IMR-90 (cell line): ENCODE measurements around the gene TEX47. TPM values are rescaled to one million over a fixed set of nuclear protein-coding genes. Genes with fewer than 3 reads are reported as not detected.

Experiments
- ATAC-seq: fragments of 200-7000 bp; cut with Tn5 transposase; 2 replicates; pipeline ENCODE4 v1.9.1; 2020; ENCODE audit warnings: low read depth, mild to moderate bottlenecking, moderate library complexity
- BruUV-seq: library from RNA; stranded (reverse); fragments of 400-500 nt; replicated peaks from 2 replicates; lab custom pipeline; 2021; lab: Mats Ljungman, UMichigan
- CTCF ChIA-PET: fragments of 300-600 bp; formaldehyde crosslinking; extraction: SDS; loops from one replicate; lab custom pipeline; 2021; ENCODE audit warnings: antibody characterized with exemption; lab: Yijun Ruan, JAX
- POLR2A ChIA-PET: fragments of 300-600 bp; sonication (Branson Sonifier 250); formaldehyde crosslinking; loops from one replicate; lab custom pipeline; 2022; ENCODE audit warnings: antibody characterized with exemption; ENCODE audit not compliant: unreplicated experiment; lab: Charles Lee
- DNase-seq: peaks from one replicate; pipeline ENCODE4 v3.0.0; 2013
- H2AFZ ChIP-seq: replicated peaks from 2 replicates; pipeline ENCODE3; 2013; ENCODE audit warnings: low read length, mild to moderate bottlenecking; ENCODE audit not compliant: poor library complexity
- H2AK5ac ChIP-seq: 2 replicates; pipeline ENCODE4 v1.6.1; 2013; ENCODE audit warnings: low read depth, low read length, inconsistent platforms
- H2AK9ac ChIP-seq: replicated peaks from 2 replicates; pipeline ENCODE3; 2013; ENCODE audit warnings: mild to moderate bottlenecking, low read depth, low read length, moderate library complexity; ENCODE audit not compliant: poor library complexity
- H2BK120ac ChIP-seq: 2 replicates; pipeline ENCODE4 v1.6.1; 2013; ENCODE audit warnings: low read depth, low read length, inconsistent platforms
- H2BK15ac ChIP-seq: 3 replicates; pipeline ENCODE4 v1.6.1; 2013; ENCODE audit warnings: low read depth, low read length, inconsistent platforms
- H2BK20ac ChIP-seq: 2 replicates; pipeline ENCODE4 v1.6.1; 2013; ENCODE audit warnings: low read depth, mild to moderate bottlenecking, inconsistent platforms, low read length, moderate library complexity
- H2BK5ac ChIP-seq: 2 replicates; pipeline ENCODE4 v1.6.1; 2013; ENCODE audit warnings: mild to moderate bottlenecking, low read depth, low read length, inconsistent platforms; ENCODE audit not compliant: poor library complexity, severe bottlenecking
- H3K14ac ChIP-seq: replicated peaks from 2 replicates; pipeline ENCODE4 v1.6.1; 2013; ENCODE audit warnings: low read depth, low read length, inconsistent platforms
- H3K18ac ChIP-seq: 2 replicates; pipeline ENCODE4 v1.6.1; 2013; ENCODE audit warnings: low read depth, low read length, control low read depth
- H3K23ac ChIP-seq: 2 replicates; pipeline ENCODE4 v1.6.1; 2013; ENCODE audit warnings: low read depth, low read length, inconsistent platforms
- H3K27ac ChIP-seq: 2 replicates; pipeline ENCODE4 v1.5.1; 2013; ENCODE audit warnings: mild to moderate bottlenecking, control low read depth, low read length; ENCODE audit not compliant: insufficient read depth
- H3K27me3 ChIP-seq: 2 replicates; pipeline ENCODE4 v1.6.1; 2013; ENCODE audit warnings: low read length; ENCODE audit not compliant: control insufficient read depth, insufficient read depth
- H3K36me3 ChIP-seq: 2 replicates; pipeline ENCODE4 v1.6.1; 2013; ENCODE audit warnings: low read length, mixed read lengths; ENCODE audit not compliant: control insufficient read depth, insufficient read depth
- H3K4ac ChIP-seq: 2 replicates; pipeline ENCODE4 v1.6.1; 2013; ENCODE audit warnings: low read depth, low read length, inconsistent platforms
- H3K4me1 ChIP-seq: 2 replicates; pipeline ENCODE4 v1.6.1; 2013; ENCODE audit warnings: low read length, mixed read lengths; ENCODE audit not compliant: control insufficient read depth, insufficient read depth
- H3K4me2 ChIP-seq: 2 replicates; pipeline ENCODE4 v1.6.1; 2013; ENCODE audit warnings: low read depth, mild to moderate bottlenecking, control low read depth, low read length, moderate library complexity
- H3K4me3 ChIP-seq: 2 replicates; pipeline ENCODE4 v1.5.1; 2013; ENCODE audit warnings: low read depth, mild to moderate bottlenecking, control low read depth, low read length, moderate library complexity; ENCODE audit not compliant: insufficient read depth
- H3K56ac ChIP-seq: 2 replicates; pipeline ENCODE4 v1.6.1; 2013; ENCODE audit warnings: low read length, inconsistent platforms; ENCODE audit not compliant: insufficient read depth; ENCODE audit errors: extremely low read depth
- H3K79me1 ChIP-seq, 2 experiments: 2 replicates each; pipeline ENCODE4 v1.6.1; 2013; ENCODE audit warnings: low read length in 2 of 2, inconsistent platforms in 1 of 2, low read depth in 1 of 2
- H3K9ac ChIP-seq: 2 replicates; pipeline ENCODE4 v1.6.1; 2013; ENCODE audit warnings: low read depth, low read length, control low read depth
- H3K9me1 ChIP-seq: 2 replicates; pipeline ENCODE4 v1.6.1; 2013; ENCODE audit warnings: low read length, inconsistent platforms; ENCODE audit not compliant: insufficient read depth
- H3K9me3 ChIP-seq: 2 replicates; pipeline ENCODE4 v1.6.1; 2013; ENCODE audit warnings: low read length; ENCODE audit not compliant: control insufficient read depth, insufficient read depth
- H4K20me1 ChIP-seq: 2 replicates; pipeline ENCODE4 v1.6.1; 2013; ENCODE audit warnings: low read length, inconsistent platforms; ENCODE audit not compliant: insufficient read depth
- H4K5ac ChIP-seq: 2 replicates; pipeline ENCODE4 v1.6.1; 2013; ENCODE audit warnings: mild to moderate bottlenecking, low read depth, low read length, control low read depth
- H4K8ac ChIP-seq, 2 experiments: 2 replicates each; pipeline ENCODE4 v1.6.1; 2013; ENCODE audit warnings: low read depth in 2 of 2, low read length in 2 of 2, control low read depth in 1 of 2, inconsistent platforms in 1 of 2
- H4K91ac ChIP-seq: 2 replicates; pipeline ENCODE4 v1.6.1; 2013; ENCODE audit warnings: low read depth, low read length, inconsistent platforms; ENCODE audit not compliant: insufficient read depth
- BHLHE40 ChIP-seq: fragments of 150-350 bp; IDR thresholded peaks from 2 replicates; pipeline ENCODE4 v1.6.1; 2016; ENCODE audit warnings: mild to moderate bottlenecking, low read depth, low read length
- CEBPB ChIP-seq: IDR thresholded peaks from 2 replicates; pipeline ENCODE4 v1.6.1; 2012; ENCODE audit warnings: low read depth, low read length, improper control_type of control experiment
- CHD1 ChIP-seq: IDR thresholded peaks from 2 replicates; pipeline ENCODE4 v1.6.1; 2012; ENCODE audit warnings: low read depth, low read length, improper control_type of control experiment
- CTCF ChIP-seq: conservative IDR thresholded peaks from 2 replicates; pipeline ENCODE4 v1.5.1; 2012; ENCODE audit warnings: mild to moderate bottlenecking, low read depth, low read length, improper control_type of control experiment
- ELK1 ChIP-seq: fragments of 150-350 bp; IDR thresholded peaks from 2 replicates; pipeline ENCODE4 v1.6.1; 2016; ENCODE audit warnings: low read depth, mild to moderate bottlenecking, low read length, moderate library complexity, borderline replicate concordance
- FOS ChIP-seq: fragments of 150-350 bp; IDR thresholded peaks from 2 replicates; pipeline ENCODE4 v1.6.1; 2016; ENCODE audit warnings: low read depth, low read length
- MAFK ChIP-seq: IDR thresholded peaks from 2 replicates; pipeline ENCODE4 v1.6.1; 2012; ENCODE audit warnings: low read depth, low read length, improper control_type of control experiment
- MAZ ChIP-seq: IDR thresholded peaks from 2 replicates; pipeline ENCODE4 v1.6.1; 2012; ENCODE audit warnings: low read depth, mild to moderate bottlenecking, low read length, improper control_type of control experiment, moderate library complexity, borderline replicate concordance
- MXI1 ChIP-seq: IDR thresholded peaks from 2 replicates; pipeline ENCODE4 v1.6.1; 2012; ENCODE audit warnings: low read depth, mild to moderate bottlenecking, low read length, moderate library complexity, borderline replicate concordance
- NFE2L2 ChIP-seq: fragments of 150-350 bp; IDR thresholded peaks from 2 replicates; pipeline ENCODE4 v1.6.1; 2016; ENCODE audit warnings: low read depth, mild to moderate bottlenecking, low read length
- POLR2A ChIP-seq: IDR thresholded peaks from 2 replicates; pipeline ENCODE4 v1.6.1; 2012; ENCODE audit warnings: mild to moderate bottlenecking, low read depth, low read length
- RAD21 ChIP-seq: IDR thresholded peaks from 2 replicates; pipeline ENCODE4 v1.6.1; 2012; ENCODE audit warnings: low read length, improper control_type of control experiment
- RCOR1 ChIP-seq: IDR thresholded peaks from 2 replicates; pipeline ENCODE4 v1.6.1; 2012; ENCODE audit warnings: mild to moderate bottlenecking, low read length, improper control_type of control experiment; ENCODE audit not compliant: insufficient replicate concordance
- RFX5 ChIP-seq: IDR thresholded peaks from 2 replicates; pipeline ENCODE4 v1.8.0; 2012; ENCODE audit warnings: low read depth, mild to moderate bottlenecking, low read length, moderate library complexity
- SMC3 ChIP-seq: fragments of 150-350 bp; IDR thresholded peaks from 2 replicates; pipeline ENCODE4 v1.6.1; 2016; ENCODE audit warnings: low read depth, mild to moderate bottlenecking, antibody characterized with exemption, low read length, moderate library complexity
- USF2 ChIP-seq: fragments of 150-350 bp; IDR thresholded peaks from 2 replicates; pipeline ENCODE4 v1.6.1; 2017; ENCODE audit warnings: mild to moderate bottlenecking, antibody characterized with exemption, low read length, low read depth
- WGBS, 2 experiments: methylation state at CpG; one replicate each; pipeline versions ENCODE4 v1.1.5 to v1.1.7; 2013; ENCODE audit warnings: missing lambda C conversion rate in 2 of 2; ENCODE audit not compliant: insufficient read length in 1 of 2; ENCODE audit errors: extremely low coverage in 2 of 2; 5-methylcytosine and 5-hydroxymethylcytosine counted together
- dilution Hi-C: fragments of 300-500 bp; cut with HindIII; formaldehyde crosslinking; loops from one replicate; pipeline ENCODE4 v1.14.3; 2018; ENCODE audit warnings: low sequenced_read_pairs; ENCODE audit not compliant: unreplicated experiment
- in situ Hi-C: fragments of 300-500 bp; cut with MboI; formaldehyde crosslinking; loops from 3 replicates; pipeline ENCODE4 v1.14.3; 2019; ENCODE audit warnings: low sequenced_read_pairs, inconsistent platforms, mixed read lengths
- intact Hi-C: fragments of 100-400 bp; cut with micrococcal nuclease; formaldehyde crosslinking; loops from 2 replicates; pipeline ENCODE4 v1.10.0; 2022
- polyA plus RNA-seq, 3 experiments: library from polyadenylated mRNA; depleted of rRNA; stranded (reverse); fragments of >200 nt; gene quantifications; 2 replicates each; pipeline ENCODE4 v1.2.3, GENCODE V29; 2012; ENCODE audit warnings: low replicate concordance in 1 of 3
- total RNA-seq: library from RNA; depleted of rRNA; stranded (reverse); fragments of >200 nt; gene quantifications from 2 replicates; pipeline ENCODE4 v1.2.3, GENCODE V29; 2012

TEX47 gene
- total and polyA plus RNA-seq, 2 of the 4 experiments (the other 2 are of a cell fraction), result not detected

GRCh38 chr7:88771417-88771816 lies 24.1 kb downstream of the TEX47 start:
- H2BK20ac ChIP-seq, result no peak overlapping the region
- no peak overlapping the region for H4K5ac ChIP-seq
- no peak overlapping the region for H3K23ac ChIP-seq
- H2AK5ac ChIP-seq, result no peak overlapping the region
- H3K27me3 ChIP-seq, result no peaks in the 10 kb centered on the region
- H4K20me1 ChIP-seq, result no peaks in the 10 kb centered on the region
- H2BK15ac ChIP-seq, result no peak overlapping the region
- TF ChIP-seq USF2 (no peak), FOS (no peak), SMC3 (no peak), RCOR1 (no peak), NFE2L2 (no peak), MAZ (no peak), CHD1 (no peak), CTCF (no peak), CEBPB (no peak), RFX5 (no peak), BHLHE40 (no peak), POLR2A (no peak), MXI1 (no peak), ELK1 (no peak), MAFK (no peak), RAD21 (no peak)
- ATAC-seq (no peak), DNase-seq (no peak)
- H3K36me3 ChIP-seq, result no peaks in the 10 kb centered on the region
- no peak overlapping the region for H3K4me2 ChIP-seq
- BruUV-seq, result no TSS peak
- no peak overlapping the region for H3K18ac ChIP-seq
- ChIA-PET CTCF (no interaction called here), POLR2A (no interaction called here)
- no peak overlapping the region for H3K4ac ChIP-seq
- H2BK5ac ChIP-seq, result no peak overlapping the region
- dilution Hi-C loops, result no loop called here
- no peak overlapping the region for H2AK9ac ChIP-seq
- no peaks in the 10 kb centered on the region for H3K79me1 ChIP-seq
- H3K9ac ChIP-seq, result no peak overlapping the region
- no peak overlapping the region for H3K4me3 ChIP-seq
- H2AFZ ChIP-seq, result no peak overlapping the region
- H3K14ac ChIP-seq, result no peak overlapping the region
- no peaks in the 10 kb centered on the region for H3K9me1 ChIP-seq
- H3K56ac ChIP-seq, result no peak overlapping the region
- H3K27ac ChIP-seq, result no peak overlapping the region
- no peak overlapping the region for H4K8ac ChIP-seq
- no peaks in the 10 kb centered on the region for H3K9me3 ChIP-seq
- in situ Hi-C loops, result no loop called here
- WGBS, 2 experiments, result no CpG with 5 or more reads among the region's 1 CpG
- H2BK120ac ChIP-seq, result no peak overlapping the region
- no peak overlapping the region for H4K91ac ChIP-seq
- intact Hi-C loops, result no loop called here
- no peaks in the 10 kb centered on the region for H3K4me1 ChIP-seq
